BLaER1 treated with 17β-estradiol and CSF1 and Interleukin-3, amounts not matched to agents 10 nM and 100 nM (cell line): ENCODE results near the gene SLC35F1.
"Not testable (repeated sequence)": the region's sequence is repeated elsewhere in the genome, so short reads cannot be mapped to it uniquely, and the experiment has no call there.

ENCODE experiments used
- H3K27ac ChIP-seq, 11 experiments: shearing (Covaris generic); formaldehyde crosslinking; 2 replicates each; pipeline ENCODE4 v1.8.1; 2022
- H3K27me3 ChIP-seq, 11 experiments: shearing (Covaris generic); formaldehyde crosslinking; 2 replicates each; pipeline ENCODE4 v1.8.1; 2022
- H3K36me3 ChIP-seq, 11 experiments: shearing (Covaris generic); formaldehyde crosslinking; 2 replicates each; pipeline ENCODE4 v1.8.1; 2022
- H3K4me1 ChIP-seq, 10 experiments: shearing (Covaris generic); formaldehyde crosslinking; 2 replicates each; pipeline ENCODE4 v1.8.1; 2022
- H3K4me2 ChIP-seq, 11 experiments: shearing (Covaris generic); formaldehyde crosslinking; 2 replicates each; pipeline ENCODE4 v1.8.1; 2022
- H3K4me3 ChIP-seq, 10 experiments: shearing (Covaris generic); formaldehyde crosslinking; 2 replicates each; pipeline ENCODE4 v1.8.1; 2022
- H3K9ac ChIP-seq, 11 experiments: shearing (Covaris generic); formaldehyde crosslinking; 2 replicates each; pipeline ENCODE4 v1.8.1; 2022
- H3K9me3 ChIP-seq, 11 experiments: shearing (Covaris generic); formaldehyde crosslinking; replicated peaks in 1 of 11; 2 replicates each; pipeline ENCODE4 v1.8.1; 2022
- H4K20me1 ChIP-seq, 11 experiments: shearing (Covaris generic); formaldehyde crosslinking; 2 replicates each; pipeline ENCODE4 v1.8.1; 2022
- Cebpa-rat ChIP-seq, 11 experiments: shearing (Covaris generic); IDR thresholded peaks; 2 replicates each; pipeline ENCODE4 v1.8.1; 2022

Gene SLC35F1

GRCh38 chr6:117906958-117907600 is at the start of gene SLC35F1:
SLC35F1 (plus strand) TSS chr6:117907264.
- H3K36me3 ChIP-seq = no peaks in the 10 kb centered on the region
- H3K9ac ChIP-seq = peak within 1 kb of the TSS; percentile 48 to 77 (median 65); a peak in 21 of 22 replicates
- peaks cover 0 to 15% (median 10%) of the 10 kb centered on the region in 10 experiments; a peak in 13 of 20 replicates for H3K4me1 ChIP-seq
- TF ChIP-seq Cebpa-rat (IDR thresholded peaks at IDR 0.05) = no peak
- peaks cover 34 to 50% (median 43%) of the 10 kb centered on the region in 11 experiments for H3K27me3 ChIP-seq
- H3K4me2 ChIP-seq = peak within 1 kb of the TSS; percentile 96 to 100 (median 98)
- no peak within 1 kb of the TSS for H3K27ac ChIP-seq
- no peaks in the 10 kb centered on the region for H3K9me3 ChIP-seq
- H4K20me1 ChIP-seq = peaks cover 0 to 7% (median 0%) of the 10 kb centered on the region in 11 experiments; a peak in 1 of 22 replicates
- H3K4me3 ChIP-seq = peak within 1 kb of the TSS; percentile 69 to 84 (median 78)

- not testable (repeated sequence) for H3K9ac ChIP-seq, H3K4me1 ChIP-seq, H3K27ac ChIP-seq, H3K36me3 ChIP-seq, H4K20me1 ChIP-seq, H3K4me3 ChIP-seq, H3K4me2 ChIP-seq, H3K27me3 ChIP-seq
- peaks cover 0 to 11% (median 6%) of the 10 kb centered on the region in 11 experiments; a peak in 10 of 22 replicates for H3K9me3 ChIP-seq
Observed at GRCh38 chr6:117858601-117859000, 48.5 kb upstream of the SLC35F1 start.

GRCh38 chr6:117861545-117861944 is 45.5 kb upstream of the SLC35F1 start:
- Histone ChIP-seq H4K20me1 (no peaks in the 10 kb centered on the region), H3K4me2 (no peak overlapping the region), H3K9me3 (peaks cover 6 to 16% (median 10%) of the 10 kb centered on the region in 11 experiments), H3K9ac (no peak overlapping the region), H3K36me3 (no peaks in the 10 kb centered on the region), H3K4me3 (no peak overlapping the region), H3K27me3 (no peaks in the 10 kb centered on the region), H3K4me1 (no peaks in the 10 kb centered on the region), H3K27ac (no peak overlapping the region)
- peak in 2 of 11 experiments; percentile 27 to 54; a peak in 3 of 22 replicates for TF ChIP-seq Cebpa-rat (IDR thresholded peaks at IDR 0.05)

- peaks cover 0 to 13% (median 0%) of the 10 kb centered on the region in 10 experiments; a peak in 6 of 20 replicates for H3K4me1 ChIP-seq
- H3K36me3 ChIP-seq = no peaks in the 10 kb centered on the region
- TF ChIP-seq Cebpa-rat (IDR thresholded peaks at IDR 0.05) = no peak
- H3K27me3 ChIP-seq = no peaks in the 10 kb centered on the region
- H4K20me1 ChIP-seq = no peaks in the 10 kb centered on the region
- H3K9ac ChIP-seq = no peak overlapping the region
- no peak overlapping the region for H3K4me2 ChIP-seq
- no peak overlapping the region for H3K4me3 ChIP-seq
- H3K9me3 ChIP-seq = peaks cover 9 to 12% (median 10%) of the 10 kb centered on the region in 11 experiments
- H3K27ac ChIP-seq = no peak overlapping the region
Observed at GRCh38 chr6:117866561-117866960, 40.5 kb upstream of the SLC35F1 start.

- Histone ChIP-seq H3K27ac (no peak overlapping the region), H3K9me3 (peaks cover 9 to 12% (median 10%) of the 10 kb centered on the region in 11 experiments), H3K4me1 (peaks cover 0 to 13% (median 0%) of the 10 kb centered on the region in 10 experiments; a peak in 6 of 20 replicates), H3K27me3 (no peaks in the 10 kb centered on the region), H3K4me2 (peak overlapping the region in 9 of 11 experiments; percentile 3 to 52 (median 26); a peak in 14 of 22 replicates), H3K4me3 (no peak overlapping the region), H3K36me3 (no peaks in the 10 kb centered on the region), H3K9ac (no peak overlapping the region), H4K20me1 (no peaks in the 10 kb centered on the region)
- TF ChIP-seq Cebpa-rat (IDR thresholded peaks at IDR 0.05) = no peak
Observed at GRCh38 chr6:117870486-117871242, 36.4 kb upstream of the SLC35F1 start.

- no peak for TF ChIP-seq Cebpa-rat (IDR thresholded peaks at IDR 0.05)
- Histone ChIP-seq H3K36me3 (no peaks in the 10 kb centered on the region), H3K27ac (no peak overlapping the region), H3K27me3 (no peaks in the 10 kb centered on the region), H3K9ac (no peak overlapping the region), H3K4me3 (no peak overlapping the region), H3K4me2 (no peak overlapping the region), H3K4me1 (no peaks in the 10 kb centered on the region), H3K9me3 (no peaks in the 10 kb centered on the region), H4K20me1 (no peaks in the 10 kb centered on the region)
Observed at GRCh38 chr6:117880824-117881223, 26.2 kb upstream of the SLC35F1 start.

- Histone ChIP-seq H3K9me3 (no peaks in the 10 kb centered on the region), H3K4me3 (no peak overlapping the region), H3K27ac (no peak overlapping the region), H3K36me3 (no peaks in the 10 kb centered on the region), H4K20me1 (no peaks in the 10 kb centered on the region), H3K4me2 (no peak overlapping the region), H3K4me1 (no peaks in the 10 kb centered on the region), H3K9ac (no peak overlapping the region), H3K27me3 (no peaks in the 10 kb centered on the region)
- no peak for TF ChIP-seq Cebpa-rat (IDR thresholded peaks at IDR 0.05)
Observed at GRCh38 chr6:117890172-117890571, 16.9 kb upstream of the SLC35F1 start.

- Histone ChIP-seq H3K9me3 (no peaks in the 10 kb centered on the region), H3K4me3 (peak overlapping the region; percentile 69 to 84 (median 78)), H3K9ac (peak overlapping the region in 3 of 11 experiments; percentile 60 to 77 (median 77); a peak in 4 of 22 replicates), H3K36me3 (no peaks in the 10 kb centered on the region), H4K20me1 (peaks cover 0 to 7% (median 0%) of the 10 kb centered on the region in 11 experiments; a peak in 1 of 22 replicates), H3K27ac (no peak overlapping the region), H3K4me1 (peaks cover 0 to 15% (median 10%) of the 10 kb centered on the region in 10 experiments; a peak in 13 of 20 replicates), H3K4me2 (peak overlapping the region; percentile 96 to 100 (median 98)), H3K27me3 (peaks cover 34 to 50% (median 43%) of the 10 kb centered on the region in 11 experiments)
- no peak for TF ChIP-seq Cebpa-rat (IDR thresholded peaks at IDR 0.05)
Observed at GRCh38 chr6:117906507-117906957, 532 bp upstream of the SLC35F1 start.

- H3K27me3 ChIP-seq = peaks cover 34 to 50% (median 43%) of the 10 kb centered on the region in 11 experiments
- H3K27ac ChIP-seq = no peak overlapping the region
- no peak for TF ChIP-seq Cebpa-rat (IDR thresholded peaks at IDR 0.05)
- peak overlapping the region; percentile 48 to 77 (median 65); a peak in 21 of 22 replicates for H3K9ac ChIP-seq
- H3K36me3 ChIP-seq = no peaks in the 10 kb centered on the region
- H4K20me1 ChIP-seq = peaks cover 0 to 7% (median 0%) of the 10 kb centered on the region in 11 experiments; a peak in 1 of 22 replicates
- H3K4me3 ChIP-seq = peak overlapping the region; percentile 69 to 84 (median 78)
- H3K4me1 ChIP-seq = peaks cover 0 to 15% (median 10%) of the 10 kb centered on the region in 10 experiments; a peak in 13 of 20 replicates
- H3K4me2 ChIP-seq = peak overlapping the region; percentile 96 to 100 (median 98)
- H3K9me3 ChIP-seq = no peaks in the 10 kb centered on the region
Observed at GRCh38 chr6:117907601-117908245, 659 bp downstream of the SLC35F1 start.
